OCI-LY7 (cell line): ENCODE measurements around the gene OR51A7. TPM values are rescaled to one million over a fixed set of nuclear protein-coding genes. Genes with fewer than 3 reads are reported as not detected.

ENCODE experiments used
- BruUV-seq: library from RNA; stranded (reverse); fragments of 400-500 nt; replicated peaks from 2 replicates; lab custom pipeline; 2021; lab: Mats Ljungman, UMichigan
- CTCF ChIA-PET: fragments of 300-600 bp; sonication (Branson Sonifier 250); formaldehyde crosslinking; loops from one replicate; lab custom pipeline; 2022; ENCODE audit warnings: antibody characterized with exemption; ENCODE audit not compliant: unreplicated experiment; lab: Charles Lee
- POLR2A ChIA-PET: fragments of 300-600 bp; sonication (Branson Sonifier 250); formaldehyde crosslinking; loops from one replicate; lab custom pipeline; 2022; ENCODE audit warnings: antibody characterized with exemption; lab: Charles Lee
- DNase-seq: peaks from one replicate; pipeline ENCODE4 v3.0.0-alpha.2; 2015; ENCODE audit warnings: low spot score
- H2AFZ ChIP-seq: fragments of 200-600 bp; sonication (generic), shearing (Covaris generic); 2 replicates; pipeline ENCODE4 v1.6.1; 2014; ENCODE audit warnings: mild to moderate bottlenecking, antibody characterized with exemption, low read length, moderate library complexity
- H3K27ac ChIP-seq: fragments of 200-600 bp; sonication (generic); 2 replicates; pipeline ENCODE4 v1.5.1; 2014; ENCODE audit warnings: mixed run types, low read depth, mild to moderate bottlenecking, moderate library complexity, low read length, inconsistent platforms; ENCODE audit not compliant: poor library complexity, severe bottlenecking
- H3K36me3 ChIP-seq: fragments of 200-600 bp; sonication (generic); 2 replicates; pipeline ENCODE4 v1.6.1; 2014; ENCODE audit warnings: mild to moderate bottlenecking, antibody characterized with exemption, low read length, moderate library complexity, mixed read lengths; ENCODE audit not compliant: insufficient read depth
- H3K4me1 ChIP-seq: fragments of 200-600 bp; sonication (generic); 2 replicates; pipeline ENCODE4 v1.5.1; 2014; ENCODE audit warnings: mild to moderate bottlenecking, low read length; ENCODE audit not compliant: insufficient read depth, poor library complexity, severe bottlenecking
- H3K4me2 ChIP-seq: fragments of 200-600 bp; sonication (generic); 2 replicates; pipeline ENCODE4 v1.6.1; 2014; ENCODE audit warnings: mild to moderate bottlenecking, low read length
- H3K4me3 ChIP-seq: fragments of 200-600 bp; sonication (generic); 2 replicates; pipeline ENCODE4 v1.5.1; 2014; ENCODE audit warnings: mild to moderate bottlenecking, low read depth, low read length; ENCODE audit not compliant: poor library complexity, severe bottlenecking
- H3K79me2 ChIP-seq: fragments of 200-600 bp; sonication (generic); 2 replicates; pipeline ENCODE4 v1.6.1; 2016; ENCODE audit warnings: low read depth, mild to moderate bottlenecking, low read length, moderate library complexity, mixed read lengths; ENCODE audit not compliant: insufficient read depth
- H3K9me2 ChIP-seq: fragments of 200-600 bp; sonication (generic); 2 replicates; pipeline ENCODE4 v1.6.1; 2016; ENCODE audit warnings: mild to moderate bottlenecking, low read length, mixed read lengths; ENCODE audit not compliant: insufficient read depth
- H3K9me3 ChIP-seq: fragments of 200-600 bp; sonication (generic); 2 replicates; pipeline ENCODE4 v1.6.1; 2014; ENCODE audit warnings: mild to moderate bottlenecking, mixed run types, low read length, mixed read lengths
- H4K20me1 ChIP-seq: fragments of 200-600 bp; sonication (generic); 2 replicates; pipeline ENCODE4 v1.6.1; 2014; ENCODE audit warnings: mild to moderate bottlenecking, antibody characterized with exemption, low read length, moderate library complexity, mixed read lengths; ENCODE audit not compliant: insufficient read depth
- CTCF ChIP-seq: fragments of 200-600 bp; sonication (generic); conservative IDR thresholded peaks from 2 replicates; pipeline ENCODE4 v1.5.1; 2014; ENCODE audit warnings: mild to moderate bottlenecking, antibody characterized with exemption, low read length, moderate library complexity, mixed read lengths
- EZH2phosphoT487 ChIP-seq: fragments of 200-600 bp; sonication (generic); IDR thresholded peaks from 2 replicates; pipeline ENCODE4 v1.6.1; 2018; ENCODE audit warnings: low read depth, borderline replicate concordance, mild to moderate bottlenecking, mixed run types, antibody characterized with exemption, low read length, moderate library complexity, mixed read lengths
- intact Hi-C: fragments of 100-400 bp; cut with micrococcal nuclease; formaldehyde crosslinking; loops from one replicate; pipeline ENCODE4 v1.10.0; 2022; ENCODE audit not compliant: unreplicated experiment
- total RNA-seq, 2 experiments: library from RNA; depleted of rRNA in 1 of 2; stranded (reverse); fragments of >200 nt in 1 of 2; shearing (Covaris generic) in 1 of 2; gene quantifications; 2 replicates each; pipeline ENCODE4 v1.2.3, GENCODE V29; 2014 to 2022

The OR51A7 gene
- total RNA-seq, 2 experiments from 2014 or later: not detected

- no peaks in the 10 kb centered on the region for H4K20me1 ChIP-seq
- H3K27ac ChIP-seq: no peak overlapping the region
- no peak overlapping the region for H3K4me2 ChIP-seq
- DNase-seq: no peak
- ChIA-PET CTCF (no interaction called here), POLR2A (no interaction called here)
- no TSS peak for BruUV-seq
- H3K36me3 ChIP-seq: no peaks in the 10 kb centered on the region
- TF ChIP-seq EZH2phosphoT487: no peak
- TF ChIP-seq CTCF: no peak
- H3K9me3 ChIP-seq: no peaks in the 10 kb centered on the region
- intact Hi-C loops: no loop called here
- no peaks in the 10 kb centered on the region for H3K79me2 ChIP-seq
- no peaks in the 10 kb centered on the region for H3K4me1 ChIP-seq
- no peak overlapping the region for H2AFZ ChIP-seq
- no peak overlapping the region for H3K4me3 ChIP-seq
- no peaks in the 10 kb centered on the region; the same call in 1 of the 2 replicates for H3K9me2 ChIP-seq
These were observed 11.5 kb upstream of the OR51A7 start for GRCh38 chr11:4891996-4892640.

DNA sequence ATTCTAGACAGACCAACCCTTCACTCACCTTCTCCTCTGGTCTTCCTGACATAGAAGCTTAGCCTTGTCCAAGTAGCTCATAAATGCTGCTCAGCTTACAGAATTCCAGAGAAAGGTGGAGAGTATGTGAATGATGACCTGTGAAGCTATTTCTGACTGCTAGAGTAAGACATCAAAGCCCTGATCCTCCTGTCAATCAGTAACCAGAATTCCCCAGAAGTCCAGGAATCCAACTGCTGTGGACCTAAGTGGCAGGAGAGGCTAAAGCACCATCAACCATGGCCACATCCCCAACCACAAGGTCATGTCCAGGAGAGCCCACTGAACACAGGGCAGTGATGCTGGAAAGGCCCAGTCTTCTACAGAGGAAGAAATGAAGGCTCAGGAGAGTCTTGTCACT is 13.0 kb downstream of the OR51A7 start:
- Histone ChIP-seq H3K4me3 (no peak overlapping the region), H3K27ac (no peak overlapping the region), H3K4me1 (no peaks in the 10 kb centered on the region), H3K4me2 (no peak overlapping the region), H3K36me3 (no peaks in the 10 kb centered on the region), H2AFZ (no peak overlapping the region), H4K20me1 (no peaks in the 10 kb centered on the region), H3K9me3 (no peaks in the 10 kb centered on the region), H3K9me2 (no peaks in the 10 kb centered on the region), H3K79me2 (no peaks in the 10 kb centered on the region)
- intact Hi-C loops: no loop called here
- DNase-seq: no peak
- no peak for TF ChIP-seq CTCF
- no peak for TF ChIP-seq EZH2phosphoT487
- POLR2A ChIA-PET: interaction anchor here (1.0 kb wide), 1 partner anchor 88 kb away, joined by 3 read pairs; no protein-coding TSS in a partner anchor
- CTCF ChIA-PET: no interaction called here
- BruUV-seq: no TSS peak

DNA sequence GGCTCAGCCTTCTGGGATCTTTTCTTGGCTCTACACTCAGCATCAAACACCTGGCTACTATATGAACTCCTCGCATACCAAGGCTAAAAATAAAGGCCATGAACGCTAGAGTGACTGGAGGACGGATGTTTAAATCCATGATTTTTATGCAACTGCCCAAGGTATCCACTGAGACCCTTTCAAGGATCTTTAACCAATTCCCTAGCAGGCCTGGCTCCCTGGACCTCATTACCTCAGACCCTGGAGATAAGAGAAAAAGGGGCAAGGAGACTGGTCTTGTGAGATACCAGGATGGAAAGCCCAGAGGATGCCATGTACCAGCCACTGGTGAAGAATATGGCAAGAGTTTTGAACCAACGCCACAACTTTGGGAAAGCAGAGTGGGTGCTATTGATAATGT is 15.7 kb downstream of the OR51A7 start, which contains the start of gene OR51G2:
OR51G2 (minus strand) TSS at position 101 of the 400 bp plus-strand sequence. CDS start 3,687 bp downstream, outside the sequence.
- Histone ChIP-seq H3K4me2 (no peak within 1 kb of the TSS), H3K79me2 (no peaks in the 10 kb centered on the region), H3K36me3 (no peaks in the 10 kb centered on the region), H4K20me1 (no peaks in the 10 kb centered on the region), H3K4me1 (no peaks in the 10 kb centered on the region), H3K9me2 (no peaks in the 10 kb centered on the region), H3K4me3 (no peak within 1 kb of the TSS), H2AFZ (no peak within 1 kb of the TSS), H3K27ac (no peak within 1 kb of the TSS), H3K9me3 (no peaks in the 10 kb centered on the region)
- CTCF ChIA-PET: no interaction called here
- POLR2A ChIA-PET: no interaction called here
- TF ChIP-seq CTCF (no peak), EZH2phosphoT487 (no peak)
- BruUV-seq: no TSS peak
- no peak for DNase-seq
- intact Hi-C loops: no loop called here
